GM12873 (cell line): ENCODE results near the gene ARID1B.

Experiments used
- CTCF ChIP-seq: IDR thresholded peaks from 2 replicates; pipeline ENCODE4 v1.5.1; 2012; ENCODE audit warnings: low read depth, mild to moderate bottlenecking, moderate library complexity, low read length, control low read depth; ENCODE audit not compliant: insufficient read depth; ENCODE audit errors: missing control alignments

Gene ARID1B

DNA sequence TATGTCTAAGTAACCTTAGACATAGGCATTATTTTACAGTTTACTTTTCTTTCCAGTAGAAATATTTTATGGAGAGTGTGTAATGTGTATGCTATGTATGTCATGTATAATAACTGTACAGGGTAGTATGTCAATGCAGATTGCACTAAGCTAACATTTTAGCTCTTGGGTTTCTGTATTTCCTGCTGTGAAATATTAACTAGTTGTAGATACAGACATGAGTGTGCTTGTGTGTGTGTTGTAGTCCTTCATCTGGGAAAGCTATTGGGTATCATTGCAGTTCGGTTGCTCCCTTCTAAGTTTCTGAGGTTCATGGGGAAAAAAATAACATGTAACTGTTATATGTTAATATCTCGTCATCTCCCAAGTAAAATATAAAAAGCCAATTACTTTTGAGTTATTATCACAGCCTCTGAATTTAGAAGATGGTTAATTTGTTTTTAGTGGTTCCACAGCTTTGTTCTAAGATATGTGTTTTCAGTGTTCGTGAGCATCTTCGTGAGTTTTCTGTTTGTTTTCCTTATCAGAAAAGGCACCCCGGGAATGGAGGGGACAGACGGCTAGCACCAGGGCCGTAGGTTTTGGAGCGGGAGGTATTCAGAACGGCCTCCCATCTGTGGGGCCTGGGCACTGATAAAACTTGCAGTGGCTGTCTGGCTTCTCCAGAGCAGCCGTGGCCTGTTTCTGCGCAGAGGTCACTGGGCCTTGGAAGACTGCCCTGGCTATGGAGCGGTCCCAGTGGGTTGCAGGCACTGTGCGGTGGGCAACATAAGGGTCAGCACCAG is 215.0 kb downstream of the ARID1B start:
- TF ChIP-seq CTCF = no peak

DNA sequence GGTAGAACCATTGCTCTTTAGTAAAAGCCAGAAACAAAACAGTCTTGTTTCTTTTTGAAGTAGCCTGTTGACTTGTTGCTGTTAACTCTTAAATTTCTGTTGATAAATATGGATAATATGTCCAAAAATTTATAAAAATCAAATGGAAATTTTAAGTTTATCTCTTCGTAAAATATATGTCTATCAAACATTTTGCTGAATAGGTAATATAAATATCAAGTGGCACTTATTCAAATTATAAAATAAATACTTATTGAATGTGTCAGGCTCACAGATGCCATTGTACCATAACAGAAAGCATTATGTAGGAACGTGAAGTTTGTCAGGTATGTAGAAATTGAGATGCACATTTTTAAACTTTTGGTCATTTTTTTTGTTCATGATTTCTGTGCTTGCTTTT is 216.5 kb downstream of the ARID1B start:
- TF ChIP-seq CTCF = no peak

DNA sequence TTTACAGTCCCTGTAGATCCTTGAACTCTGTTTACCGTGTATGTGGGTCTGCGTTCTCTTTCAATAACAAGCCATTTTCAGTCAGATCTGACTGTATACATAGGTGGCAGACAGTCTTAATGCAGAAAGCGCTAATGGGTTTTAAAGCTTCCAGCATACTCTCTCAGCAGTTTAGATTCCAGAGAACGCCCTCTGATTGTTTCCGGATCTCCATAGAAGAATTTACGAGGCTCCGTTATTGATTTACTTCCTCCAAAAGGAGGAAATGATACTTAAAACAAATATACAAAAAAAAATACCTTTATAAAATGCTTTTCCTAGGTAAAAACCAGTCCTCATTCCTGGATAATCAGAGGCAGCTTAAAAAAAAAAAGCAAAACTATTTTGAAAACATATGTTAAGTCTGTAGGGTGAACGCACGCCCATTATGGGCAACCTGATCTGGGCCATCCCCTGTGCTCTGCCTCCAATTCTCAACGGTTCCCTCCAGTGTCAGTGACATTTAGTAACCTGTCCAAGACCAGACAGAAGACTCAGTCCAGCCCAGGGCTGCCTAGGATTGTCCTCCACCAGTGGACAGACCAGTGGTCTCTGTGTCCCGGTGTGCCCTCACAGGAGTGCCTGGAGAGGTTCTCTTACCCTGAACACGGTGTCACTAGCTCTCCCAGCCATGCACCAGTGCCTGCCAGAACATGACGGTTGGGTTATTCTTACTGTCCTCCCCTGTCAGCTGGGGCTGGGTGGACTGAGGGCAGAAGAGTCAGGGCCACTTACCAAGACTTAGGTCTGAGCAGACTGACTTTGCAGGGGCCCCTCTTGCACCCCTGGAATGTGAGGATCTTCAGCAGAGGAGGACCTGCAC is 217.3 kb downstream of the ARID1B start:
- TF ChIP-seq CTCF = no peak

- TF ChIP-seq CTCF = no peak
Measured at GRCh38 chr6:156995502-156995901, 218.3 kb downstream of the ARID1B start.

DNA sequence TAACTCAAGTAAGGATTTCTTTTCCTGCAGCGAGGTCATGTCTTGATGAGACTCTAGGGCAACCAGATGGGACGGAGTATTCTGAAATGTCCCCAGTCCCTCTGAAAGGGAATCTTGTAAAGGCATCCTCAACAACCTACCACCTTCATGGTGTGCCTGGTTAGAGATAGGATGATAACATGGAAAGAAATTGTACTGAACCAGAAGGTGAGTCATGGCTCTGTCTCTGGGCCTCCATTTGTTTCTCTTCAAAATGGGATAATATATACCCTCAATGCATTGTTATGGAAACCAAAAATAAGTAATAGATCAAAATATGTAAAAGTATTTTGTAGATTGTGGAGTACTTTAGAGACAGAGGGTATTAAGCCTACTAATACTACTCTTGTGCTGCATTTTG is 219.1 kb downstream of the ARID1B start:
- no peak for TF ChIP-seq CTCF

DNA sequence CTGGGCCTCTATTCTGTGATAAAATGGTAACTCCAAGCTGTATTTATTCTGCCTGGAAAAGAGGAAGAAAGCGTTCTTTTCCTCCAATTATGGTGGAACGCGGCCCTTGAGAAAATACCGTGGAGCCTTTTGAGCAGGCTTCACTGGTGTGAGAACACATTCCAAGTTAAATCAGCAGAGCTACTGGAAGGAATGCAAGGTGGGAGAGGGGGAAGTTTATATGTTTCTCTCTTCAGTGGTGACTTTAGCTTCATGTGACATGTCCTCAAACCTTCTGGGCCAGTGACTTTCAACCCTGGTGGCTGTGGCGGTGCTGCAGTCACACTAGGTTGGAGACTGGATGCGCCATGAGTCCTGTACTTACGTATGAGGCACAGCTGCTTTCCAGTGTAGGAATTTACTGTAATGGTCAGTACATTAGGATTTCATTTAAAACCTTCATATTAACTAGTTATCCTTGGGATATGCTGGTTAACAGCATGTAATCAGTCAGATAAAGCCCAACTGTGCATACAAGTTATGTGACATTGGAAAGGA is 221.7 kb downstream of the ARID1B start:
- TF ChIP-seq CTCF = no peak

DNA sequence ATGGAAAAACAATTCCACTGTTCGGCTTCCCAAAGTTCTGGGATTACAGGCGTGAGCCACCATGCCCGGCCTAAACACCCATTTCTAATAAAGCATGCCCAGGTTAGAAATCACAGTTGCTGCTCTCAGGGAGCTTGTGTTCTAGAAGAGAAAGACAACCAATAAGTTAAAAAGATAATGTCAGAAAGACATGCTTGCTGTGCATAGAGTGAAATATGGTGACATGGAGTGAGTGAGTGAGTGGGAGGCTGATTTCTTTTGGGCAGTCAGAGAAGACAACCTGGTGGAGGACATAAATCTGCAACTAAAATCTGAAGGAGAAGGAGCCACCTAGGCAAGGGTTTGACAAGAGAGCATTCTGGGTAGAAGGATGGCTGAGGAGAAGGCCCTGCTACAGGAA is 222.6 kb downstream of the ARID1B start:
- TF ChIP-seq CTCF = no peak
